CD4-positive, alpha-beta T cell treated with Interleukin-17A for 1 hour (primary cell): ENCODE data around the gene GATD1.

Experiments
- DNase-seq: peaks from one replicate; pipeline ENCODE4 v3.0.0-alpha.2; 2020

The GATD1 gene

GRCh38 chr11:724778-725386, 52.4 kb downstream of the GATD1 start:
- DNase-seq, result no peak

GRCh38 chr11:724049-724777, 53.1 kb downstream of the GATD1 start:
- DNase-seq, result no peak

- DNase-seq, result peak; percentile 75
These were observed 54.0 kb downstream of the GATD1 start for GRCh38 chr11:723120-723883.

GRCh38 chr11:722346-722811, 54.9 kb downstream of the GATD1 start:
- no peak for DNase-seq

GRCh38 chr11:721741-722345, 55.4 kb downstream of the GATD1 start:
- peak; percentile 64 for DNase-seq

- no peak for DNase-seq
These were observed 56.0 kb downstream of the GATD1 start for GRCh38 chr11:721247-721740.

GRCh38 chr11:720642-721246, 56.5 kb downstream of the GATD1 start:
- DNase-seq, result peak; percentile 39

- DNase-seq, result no peak
These were observed 57.2 kb downstream of the GATD1 start for GRCh38 chr11:720017-720641.

- DNase-seq, result no peak
These were observed 57.9 kb downstream of the GATD1 start for GRCh38 chr11:719214-720016.
